Natural killer cell treated with Interleukin-12 subunit alpha and Interleukin-12 subunit beta and Interleukin-15 and Interleukin-18, amount 100 ng/mL, for 72 hours (primary cell): ENCODE measurements around the gene REV1. TPM values are rescaled to one million over a fixed set of nuclear protein-coding genes. Genes with fewer than 3 reads are reported as not detected.
A peak's percentile ranks its signal among the peaks of the same experiment; 100 is the strongest.
"Not testable (repeated sequence)": the region's sequence is repeated elsewhere in the genome, so short reads cannot be mapped to it uniquely, and the experiment has no call there.

Experiments
- ATAC-seq, 2 donors: fragments of 150-1000 bp; cut with Tn5 transposase in 1 of 2; sonication (Bioruptor Pico), chemical (Tn5 transposase) in 1 of 2; 2 replicates each; pipeline ENCODE4 v1.10.0; 2021
- DNase-seq: peaks from one replicate; pipeline ENCODE4 v3.0.0; 2022; ENCODE audit warnings: low spot score
- H3K27ac Mint-ChIP-seq, 2 donors: 1 replicate in 1 of 2; 2 replicates in 1 of 2; pipeline ENCODE4 v1.8.0; 2022; ENCODE audit warnings: mixed read lengths in 2 of 2, mild to moderate bottlenecking in 1 of 2, moderate library complexity in 1 of 2
- H3K27me3 Mint-ChIP-seq, 2 donors: 1 replicate in 1 of 2; 2 replicates in 1 of 2; pipeline ENCODE4 v1.8.0; 2022; ENCODE audit warnings: mixed read lengths in 2 of 2
- H3K36me3 Mint-ChIP-seq: one replicate; pipeline ENCODE4 v1.8.0; 2022; ENCODE audit warnings: mixed read lengths
- H3K4me1 Mint-ChIP-seq, 2 donors: 1 replicate in 1 of 2; 2 replicates in 1 of 2; pipeline ENCODE4 v1.8.0; 2022; ENCODE audit warnings: low read depth in 2 of 2, mixed read lengths in 2 of 2, mild to moderate bottlenecking in 1 of 2
- H3K4me3 Mint-ChIP-seq: one replicate; pipeline ENCODE4 v1.8.0; 2022; ENCODE audit warnings: mixed read lengths
- H3K9me3 Mint-ChIP-seq: 2 replicates; pipeline ENCODE4 v1.8.0; 2022; ENCODE audit warnings: mixed read lengths
- total RNA-seq, 2 donors: library from RNA; stranded (reverse); gene quantifications; one replicate each; pipeline ENCODE4 v1.2.3, GENCODE V29; 2022

Gene REV1
- total RNA-seq, result 10 to 100 TPM; 26.7 to 59.5 TPM

GRCh38 chr2:99489761-99490622, at the start of gene REV1:
Gene REV1, minus strand, starts transcription at chr2:99490017. Its CDS starts 25,042 bp downstream, at chr2:99464975.
- Mint-ChIP-seq H3K27ac (peak within 1 kb of the TSS; percentile 94 to 96), H3K27me3 (peaks cover 13 to 17% of the 10 kb centered on the region in 2 donors), H3K36me3 (peaks cover 7% of the 10 kb centered on the region), H3K9me3 (no peaks in the 10 kb centered on the region), H3K4me1 (peaks cover 21 to 31% of the 10 kb centered on the region in 2 donors), H3K4me3 (peak within 1 kb of the TSS; percentile 99)
- peak; percentile 90 to 92 for ATAC-seq
- DNase-seq, result peak; percentile 95

GRCh38 chr2:99537910-99538485, 48.2 kb upstream of the REV1 start:
- H3K9me3 Mint-ChIP-seq, result no peaks in the 10 kb centered on the region
- no peaks in the 10 kb centered on the region for H3K4me1 Mint-ChIP-seq
- no peak overlapping the region for H3K27ac Mint-ChIP-seq
- H3K27me3 Mint-ChIP-seq, result peaks cover 8 to 15% of the 10 kb centered on the region in 2 donors
- ATAC-seq, result no peak
- no peak overlapping the region for H3K4me3 Mint-ChIP-seq
- no peak for DNase-seq
- H3K36me3 Mint-ChIP-seq, result no peaks in the 10 kb centered on the region

GRCh38 chr2:99524056-99524455, 34.2 kb upstream of the REV1 start:
- Mint-ChIP-seq H3K4me3 (no peak overlapping the region), H3K9me3 (no peaks in the 10 kb centered on the region), H3K36me3 (no peaks in the 10 kb centered on the region), H3K4me1 (no peaks in the 10 kb centered on the region), H3K27ac (no peak overlapping the region), H3K27me3 (peaks cover 18 to 31% of the 10 kb centered on the region in 2 donors)
- DNase-seq, result no peak
- no peak for ATAC-seq

DNA sequence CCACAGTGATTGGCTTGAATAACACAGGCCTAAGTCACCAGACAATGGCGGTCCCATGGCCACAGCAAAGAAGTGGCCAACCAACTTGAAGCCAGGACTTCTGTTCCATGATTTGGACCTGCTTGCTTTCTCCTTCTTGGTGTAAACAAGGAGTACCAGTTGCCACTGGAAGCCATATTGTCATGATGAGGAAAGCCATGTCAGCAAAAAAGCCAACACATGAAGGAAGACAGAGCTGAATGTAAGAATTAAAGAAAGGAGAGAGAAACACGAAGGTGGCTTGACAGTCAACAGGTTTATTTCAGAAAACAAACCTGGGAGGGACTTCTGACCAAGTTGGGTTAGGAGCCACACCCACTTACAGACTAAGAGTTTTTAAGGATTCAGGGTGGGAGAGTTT, 32.3 kb upstream of the REV1 start:
- Mint-ChIP-seq H3K27ac (no peak overlapping the region), H3K4me3 (no peak overlapping the region), H3K36me3 (no peaks in the 10 kb centered on the region), H3K27me3 (peaks cover 16 to 21% of the 10 kb centered on the region in 2 donors), H3K9me3 (no peaks in the 10 kb centered on the region), H3K4me1 (no peaks in the 10 kb centered on the region)
- no peak for DNase-seq
- ATAC-seq, result no peak

DNA sequence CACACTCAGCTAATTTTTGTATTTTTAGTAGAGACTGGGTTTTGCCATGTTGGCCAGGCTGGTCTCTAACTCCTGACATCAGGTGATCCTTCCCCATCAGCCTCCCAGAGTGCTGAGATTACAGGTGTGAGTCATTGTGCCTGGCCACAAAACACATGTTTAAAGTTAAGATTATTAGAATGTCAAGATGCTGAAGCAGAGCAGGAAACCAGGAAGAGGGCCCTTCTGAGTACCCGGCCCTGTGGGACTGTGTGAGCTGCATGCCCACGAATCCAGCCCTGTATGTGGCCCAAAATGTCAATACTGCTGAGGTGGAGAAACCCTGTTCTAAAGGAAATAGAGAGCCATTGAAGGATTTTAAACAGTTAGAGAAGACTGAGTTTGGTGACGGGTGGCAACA, 31.0 kb upstream of the REV1 start:
- ATAC-seq (no peak), DNase-seq (no peak)
- Mint-ChIP-seq H3K9me3 (no peaks in the 10 kb centered on the region), H3K27me3 (peaks cover 13 to 27% of the 10 kb centered on the region in 2 donors), H3K27ac (no peak overlapping the region), H3K36me3 (no peaks in the 10 kb centered on the region), H3K4me1 (no peaks in the 10 kb centered on the region), H3K4me3 (no peak overlapping the region)

DNA sequence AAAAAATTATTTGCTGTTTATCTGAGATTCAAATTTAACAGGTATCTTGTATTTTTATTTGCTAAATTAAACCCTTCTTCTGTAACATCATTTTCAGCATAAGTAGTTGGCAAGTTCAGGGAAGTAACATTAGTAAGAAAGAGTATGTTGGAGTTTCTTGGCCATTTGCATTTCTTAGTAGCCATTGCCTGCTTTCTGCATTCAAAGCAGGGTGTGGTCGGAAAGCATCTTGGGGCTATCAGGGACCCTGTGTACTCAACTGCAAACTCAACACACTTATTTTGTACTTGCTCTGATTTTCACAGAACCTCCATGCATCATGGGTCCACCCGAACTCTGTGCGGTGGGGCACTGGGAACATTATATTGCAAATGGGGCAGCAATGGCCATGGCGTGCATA, 30.4 kb upstream of the REV1 start:
- Mint-ChIP-seq H3K4me3 (no peak overlapping the region), H3K4me1 (no peaks in the 10 kb centered on the region), H3K27me3 (peaks cover 13 to 27% of the 10 kb centered on the region in 2 donors), H3K27ac (no peak overlapping the region), H3K36me3 (no peaks in the 10 kb centered on the region), H3K9me3 (no peaks in the 10 kb centered on the region)
- no peak for DNase-seq
- ATAC-seq, result no peak

GRCh38 chr2:99514357-99514756, 24.5 kb upstream of the REV1 start:
- Mint-ChIP-seq H3K9me3 (no peaks in the 10 kb centered on the region), H3K27me3 (peaks cover 8 to 21% of the 10 kb centered on the region in 2 donors), H3K27ac (no peak overlapping the region), H3K36me3 (no peaks in the 10 kb centered on the region), H3K4me1 (no peaks in the 10 kb centered on the region), H3K4me3 (no peak overlapping the region)
- DNase-seq (no peak), ATAC-seq (no peak)

DNA sequence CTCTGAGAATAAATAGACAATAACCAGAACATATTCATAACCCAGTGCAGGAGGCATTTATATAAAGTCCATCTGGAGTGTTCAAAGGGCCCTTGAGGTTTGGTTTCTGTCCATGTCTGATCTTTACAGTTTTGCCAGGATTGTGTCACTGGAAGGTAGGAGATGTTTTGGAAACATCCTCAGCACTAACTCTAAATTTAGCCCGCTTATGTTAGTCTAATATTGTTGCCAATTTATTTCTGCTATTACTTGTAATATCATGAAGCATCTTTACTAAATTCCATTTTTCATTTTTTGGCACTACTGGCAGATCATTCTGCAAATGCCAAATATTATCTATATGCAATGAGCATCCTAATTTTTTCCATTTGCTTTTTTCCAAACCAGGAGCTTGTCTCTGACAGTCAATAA, 22.4 kb upstream of the REV1 start:
- Mint-ChIP-seq H3K4me1 (no peaks in the 10 kb centered on the region), H3K36me3 (no peaks in the 10 kb centered on the region)

GRCh38 chr2:99509387-99509786, 19.6 kb upstream of the REV1 start:
- H3K27ac Mint-ChIP-seq, result no peak overlapping the region
- H3K36me3 Mint-ChIP-seq, result no peaks in the 10 kb centered on the region
- H3K27me3 Mint-ChIP-seq, result peaks cover 6 to 20% of the 10 kb centered on the region in 2 donors
- no peaks in the 10 kb centered on the region for H3K4me1 Mint-ChIP-seq
- no peak for ATAC-seq
- DNase-seq, result no peak
- no peak overlapping the region for H3K4me3 Mint-ChIP-seq
- H3K9me3 Mint-ChIP-seq, result no peaks in the 10 kb centered on the region

More for the DNA sequence above, 22.4 kb upstream of the REV1 start:
- ATAC-seq (no peak), DNase-seq (no peak)
- Mint-ChIP-seq H3K27me3 (peaks cover 3 to 21% of the 10 kb centered on the region in 2 donors), H3K4me3 (no peak overlapping the region), H3K27ac (no peak overlapping the region), H3K9me3 (no peaks in the 10 kb centered on the region)

- no peak for DNase-seq
- Mint-ChIP-seq H3K27ac (no peak overlapping the region), H3K9me3 (no peaks in the 10 kb centered on the region), H3K4me1 (no peaks in the 10 kb centered on the region), H3K27me3 (peaks cover 10 to 12% of the 10 kb centered on the region in 2 donors), H3K4me3 (no peak overlapping the region), H3K36me3 (no peaks in the 10 kb centered on the region)
- no peak for ATAC-seq
Observed at GRCh38 chr2:99507937-99508818, 18.4 kb upstream of the REV1 start.

DNA sequence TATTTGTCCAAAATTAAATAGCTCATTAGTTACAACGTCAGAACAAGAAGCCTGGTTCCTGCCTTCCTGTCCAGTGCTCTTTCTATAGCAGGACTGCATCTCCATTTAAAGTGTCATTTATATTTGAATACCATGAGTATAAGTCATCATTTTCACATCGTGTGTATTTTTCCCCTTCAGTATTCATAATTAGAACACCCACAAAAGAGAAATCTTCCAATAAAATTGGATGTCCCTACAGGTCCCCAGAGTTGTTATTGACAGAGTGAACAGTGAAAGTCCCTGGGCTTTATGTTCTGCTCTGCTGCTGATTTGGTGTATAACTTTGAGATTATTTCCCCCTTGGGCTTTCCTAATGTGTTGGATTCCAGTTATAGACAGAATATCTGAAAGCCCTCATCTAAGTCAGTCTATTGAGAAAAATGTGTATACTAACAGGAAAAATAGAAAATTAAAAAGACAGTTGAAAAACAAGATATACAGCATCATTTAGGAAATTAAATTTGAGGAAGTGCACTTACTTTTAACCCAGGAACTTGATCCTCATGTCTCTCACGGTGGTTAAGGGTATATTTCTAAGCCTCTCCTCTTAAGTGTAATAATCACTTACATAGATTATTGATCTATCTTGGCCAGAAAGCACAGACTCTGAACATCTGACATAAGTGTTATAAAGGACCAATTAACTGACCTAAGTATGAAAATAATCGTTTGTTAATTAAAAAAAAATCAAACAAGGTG, 15.2 kb upstream of the REV1 start:
- Mint-ChIP-seq H3K9me3 (no peaks in the 10 kb centered on the region), H3K4me3 (no peak overlapping the region), H3K27ac (no peak overlapping the region), H3K4me1 (no peaks in the 10 kb centered on the region), H3K27me3 (peaks cover 15 to 19% of the 10 kb centered on the region in 2 donors), H3K36me3 (no peaks in the 10 kb centered on the region)
- DNase-seq (no peak), ATAC-seq (no peak)

- not testable (repeated sequence) for ATAC-seq, H3K27ac Mint-ChIP-seq, H3K4me1 Mint-ChIP-seq, DNase-seq, H3K9me3 Mint-ChIP-seq, H3K4me3 Mint-ChIP-seq, H3K36me3 Mint-ChIP-seq
- peaks cover 27 to 29% of the 10 kb centered on the region in 2 donors for H3K27me3 Mint-ChIP-seq
Observed at GRCh38 chr2:99503662-99504416, 14.0 kb upstream of the REV1 start.
